GM19240 (cell line): ENCODE results near the gene RABGAP1L.
"Not testable (repeated sequence)": the region's sequence is repeated elsewhere in the genome, so short reads cannot be mapped to it uniquely, and the experiment has no call there.

ENCODE experiments used
- DNase-seq: peaks from one replicate; pipeline ENCODE4 v3.0.0; 2011; ENCODE audit warnings: low spot score; ENCODE audit not compliant: insufficient read length

Gene RABGAP1L

GRCh38 chr1:174238845-174239501, 79.7 kb downstream of the RABGAP1L start:
- DNase-seq: not testable (repeated sequence)

- no peak for DNase-seq
Observed at GRCh38 chr1:174239541-174239940, 80.2 kb downstream of the RABGAP1L start.

- DNase-seq: no peak
Observed at GRCh38 chr1:174242856-174243255, 83.5 kb downstream of the RABGAP1L start.

GRCh38 chr1:174243451-174244000, 84.2 kb downstream of the RABGAP1L start:
- DNase-seq: no peak

- DNase-seq: no peak
Observed at GRCh38 chr1:174244017-174244416, 84.7 kb downstream of the RABGAP1L start.

- DNase-seq: no peak
Observed at GRCh38 chr1:174247472-174247871, 88.2 kb downstream of the RABGAP1L start.

- DNase-seq: no peak
Observed at GRCh38 chr1:174248041-174248440, 88.7 kb downstream of the RABGAP1L start.

- not testable (repeated sequence) for DNase-seq
Observed at GRCh38 chr1:174256386-174256785, 97.1 kb downstream of the RABGAP1L start.

- no peak for DNase-seq
Observed at GRCh38 chr1:174258148-174258550, 98.8 kb downstream of the RABGAP1L start.

- DNase-seq: no peak
Observed at GRCh38 chr1:174262349-174263241, 103.3 kb downstream of the RABGAP1L start.

- no peak for DNase-seq
Observed at GRCh38 chr1:174265282-174265681, 106.0 kb downstream of the RABGAP1L start.

- no peak for DNase-seq
Observed at GRCh38 chr1:174266476-174266875, 107.2 kb downstream of the RABGAP1L start.

- DNase-seq: no peak
Observed at GRCh38 chr1:174266991-174267612, 107.8 kb downstream of the RABGAP1L start.

- DNase-seq: no peak
Observed at GRCh38 chr1:174269989-174270651, 110.8 kb downstream of the RABGAP1L start.

- no peak for DNase-seq
Observed at GRCh38 chr1:174273190-174273589, 113.9 kb downstream of the RABGAP1L start.

- no peak for DNase-seq
Observed at GRCh38 chr1:174273776-174274175, 114.5 kb downstream of the RABGAP1L start.

- DNase-seq: no peak
Observed at GRCh38 chr1:174274452-174274851, 115.1 kb downstream of the RABGAP1L start.

- no peak for DNase-seq
Observed at GRCh38 chr1:174274884-174275283, 115.6 kb downstream of the RABGAP1L start.

- no peak for DNase-seq
Observed at GRCh38 chr1:174276087-174276486, 116.8 kb downstream of the RABGAP1L start.

- no peak for DNase-seq
Observed at GRCh38 chr1:174284052-174284451, 124.7 kb downstream of the RABGAP1L start.

- no peak for DNase-seq
Observed at GRCh38 chr1:174286042-174286441, 126.7 kb downstream of the RABGAP1L start.
